Pancreas (tissue), 10 donors: ENCODE results near the gene SORBS2. TPM values are rescaled to one million over a fixed set of nuclear protein-coding genes. Genes with fewer than 3 reads are reported as not detected.

ENCODE experiments used
- ATAC-seq, 4 donors: fragments of 200-7000 bp; cut with Tn5 transposase; one replicate each; pipeline versions ENCODE4 v1.8.0 to v1.9.1; 2020; ENCODE audit warnings: mild to moderate bottlenecking in 4 of 4, moderate library complexity in 4 of 4
- DNase-seq, 6 donors: peaks; one replicate each; pipeline ENCODE4 v3.0.0-alpha.2; 2020
- FAIRE-seq: peaks from 2 replicates; lab custom pipeline; 2012; peaks lifted over from hg19 to GRCh38; lab: Jason Lieb, UNC
- H3K27ac ChIP-seq, 4 donors: fragments of 200-600 bp; sonication (generic); 1 replicate in 3 of 4; 2 replicates in 1 of 4; pipeline versions ENCODE4 v1.5.0 to v1.8.0; 2020
- H3K27me3 ChIP-seq, 4 donors: fragments of 200-600 bp; one replicate each; pipeline ENCODE4 v1.8.0; 2021
- H3K36me3 ChIP-seq, 3 donors: fragments of 200-600 bp; sonication (generic) in 1 of 3; one replicate each; pipeline versions ENCODE4 v1.5.0 to v1.8.0; 2020 to 2021
- H3K4me1 ChIP-seq, 3 donors: fragments of 200-600 bp; one replicate each; pipeline ENCODE4 v1.8.0; 2021
- H3K4me3 ChIP-seq, 4 donors: fragments of 200-600 bp; sonication (generic) in 2 of 4; one replicate each; pipeline versions ENCODE4 v1.5.0 to v1.8.0; 2020 to 2021
- H3K9me3 ChIP-seq, 4 donors: fragments of 200-600 bp; one replicate each; pipeline ENCODE4 v1.8.0; 2021
- whole genome bisulfite sequencing, 2 donors: extraction: QIAGEN DNeasy Blood & Tissue Kit; methylation state at CpG; one replicate each; pipeline ENCODE4 v1.1.7; 2013; 5-methylcytosine and 5-hydroxymethylcytosine counted together
- intact Hi-C, 3 donors: fragments of 100-400 bp; cut with DNase I; formaldehyde crosslinking; loops; one replicate each; pipeline versions ENCODE4 v1.11.1 to v1.14.2; 2022
- polyA plus RNA-seq, 2 donors: library from polyadenylated mRNA; stranded (reverse); fragments of 200-250 nt; gene quantifications; one replicate each; pipeline ENCODE4 v1.2.3, GENCODE V29; 2013
- total RNA-seq, 6 donors: library from RNA; stranded (reverse); fragmentation: NEBNext Ultra II Directional in 4 of 6; extraction: Animal tissue kit (Norgen Biotek cat#: 25700) in 4 of 6; gene quantifications; one replicate each; pipeline versions ENCODE4 v1.2.1 to v1.2.4, GENCODE V29; 2021 to 2023
- TF ChIP-seq, protein P1 (sequence below), 4 donors: fragments of 200-600 bp; sonication (generic) in 3 of 4; IDR thresholded peaks; one replicate each; pipeline versions ENCODE4 v1.5.0 to v1.8.0; 2021; ENCODE audit warnings: antibody characterized with exemption in 4 of 4
- donor health status: healthy with polysubstance abuse.
- donor health status: DM: no; HTN: no; CAD: no; lungs with moderate emphysema.
- donor health status: DM: no; HTN: no; CAD: no.
- donor health status: control.
- donor health status: control.
- donor health status: Bipolar disorder and iron deficiency.
- donor health status: DM: yes; HTN: yes; CAD: no.
- donor health status: DM: no; HTN: no; CAD: no.
- donor health status: DM: no; HTN: no; CAD: no.
- donor health status: DM: yes; HTN: yes; CAD: no.

SORBS2 gene
- total and polyA plus RNA-seq, 8 donors: 61.7 to 245 (median 140) TPM

DNA sequence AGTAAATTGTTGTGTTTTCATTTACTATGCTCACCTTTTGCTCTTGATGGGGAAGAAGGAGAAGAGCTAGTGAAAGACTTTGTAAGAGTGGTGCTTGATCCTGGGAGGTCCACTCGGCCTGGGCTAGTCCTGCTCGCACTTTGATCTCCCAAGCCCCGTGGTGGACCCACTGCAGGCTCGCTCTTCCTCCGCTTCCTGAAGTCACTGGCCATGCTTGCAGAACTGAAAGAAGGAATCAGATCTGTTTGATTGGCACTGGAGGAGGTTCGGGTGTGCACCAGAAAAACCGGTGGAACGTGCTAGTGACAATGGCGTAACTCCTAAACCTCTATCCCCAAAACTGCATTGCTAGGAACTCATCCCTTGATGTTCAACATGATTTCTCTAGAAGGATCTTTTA, 185.2 kb downstream of the SORBS2 start:
- no peak for ATAC-seq
- 90 to 95% methylated on average over 9 of the region's 9 CpGs for WGBS, 2 donors
- Histone ChIP-seq H3K36me3 (peaks cover 0 to 82% (median 6%) of the 10 kb centered on the region in 3 donors), H3K4me1 (no peaks in the 10 kb centered on the region), H3K27me3 (no peaks in the 10 kb centered on the region), H3K4me3 (no peak overlapping the region), H3K27ac (no peak overlapping the region), H3K9me3 (no peaks in the 10 kb centered on the region)
- intact Hi-C loops: no loop called here
- DNase-seq: no peak
- no peak for FAIRE-seq
- TF ChIP-seq, protein P1, sequence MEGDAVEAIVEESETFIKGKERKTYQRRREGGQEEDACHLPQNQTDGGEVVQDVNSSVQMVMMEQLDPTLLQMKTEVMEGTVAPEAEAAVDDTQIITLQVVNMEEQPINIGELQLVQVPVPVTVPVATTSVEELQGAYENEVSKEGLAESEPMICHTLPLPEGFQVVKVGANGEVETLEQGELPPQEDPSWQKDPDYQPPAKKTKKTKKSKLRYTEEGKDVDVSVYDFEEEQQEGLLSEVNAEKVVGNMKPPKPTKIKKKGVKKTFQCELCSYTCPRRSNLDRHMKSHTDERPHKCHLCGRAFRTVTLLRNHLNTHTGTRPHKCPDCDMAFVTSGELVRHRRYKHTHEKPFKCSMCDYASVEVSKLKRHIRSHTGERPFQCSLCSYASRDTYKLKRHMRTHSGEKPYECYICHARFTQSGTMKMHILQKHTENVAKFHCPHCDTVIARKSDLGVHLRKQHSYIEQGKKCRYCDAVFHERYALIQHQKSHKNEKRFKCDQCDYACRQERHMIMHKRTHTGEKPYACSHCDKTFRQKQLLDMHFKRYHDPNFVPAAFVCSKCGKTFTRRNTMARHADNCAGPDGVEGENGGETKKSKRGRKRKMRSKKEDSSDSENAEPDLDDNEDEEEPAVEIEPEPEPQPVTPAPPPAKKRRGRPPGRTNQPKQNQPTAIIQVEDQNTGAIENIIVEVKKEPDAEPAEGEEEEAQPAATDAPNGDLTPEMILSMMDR (IDR thresholded peaks at IDR 0.05): no peak

DNA sequence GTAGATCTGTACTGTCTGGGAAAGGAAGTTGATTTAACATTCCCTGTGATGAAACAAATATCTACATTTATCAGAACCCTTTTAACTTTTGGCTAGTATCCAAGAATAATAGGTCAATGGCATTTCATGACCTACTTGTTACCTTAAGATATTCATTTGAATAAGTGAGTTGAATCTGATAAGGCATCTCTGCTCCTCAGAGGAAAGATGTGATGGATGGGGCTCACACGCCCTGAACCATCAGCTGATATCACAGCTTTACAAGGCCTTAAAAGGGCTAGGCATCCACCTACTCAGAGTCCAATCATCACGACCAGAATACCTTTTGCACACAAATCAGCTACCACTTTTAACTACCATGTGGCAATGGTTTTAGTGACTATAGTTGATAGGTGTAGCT, 186.5 kb downstream of the SORBS2 start:
- intact Hi-C loops: no loop called here
- peak in 2 of 4 donors; percentile 20 to 31 for ATAC-seq

DNA sequence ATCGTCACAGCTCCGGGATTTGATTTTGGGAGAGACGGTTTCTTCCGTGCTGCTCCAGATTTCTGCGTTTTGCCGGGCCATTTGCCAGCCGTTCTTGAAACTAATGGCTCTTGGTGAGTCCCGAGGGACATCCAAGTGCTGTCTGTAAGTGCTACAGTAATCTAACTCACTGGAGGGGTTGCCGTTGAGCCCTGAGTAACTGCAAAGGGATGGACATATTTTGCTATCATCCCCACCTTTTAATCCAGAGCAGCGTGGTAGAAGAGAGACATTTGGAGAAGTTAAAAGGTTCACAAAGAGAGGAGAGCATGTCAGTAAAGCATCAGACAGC, 187.8 kb downstream of the SORBS2 start:
- TF ChIP-seq, protein P1 (IDR thresholded peaks at IDR 0.05): no peak
- Histone ChIP-seq H3K4me3 (no peak overlapping the region), H3K27ac (no peak overlapping the region), H3K9me3 (no peaks in the 10 kb centered on the region), H3K36me3 (peaks cover 0 to 83% (median 19%) of the 10 kb centered on the region in 3 donors), H3K27me3 (no peaks in the 10 kb centered on the region), H3K4me1 (no peaks in the 10 kb centered on the region)
- ATAC-seq: no peak
- 95 to 96% methylated on average over 10 of the region's 10 CpGs for WGBS, 2 donors
- intact Hi-C loops: no loop called here
- DNase-seq: no peak
- no peak for FAIRE-seq

More for the DNA sequence above, 186.5 kb downstream of the SORBS2 start:
- 46 to 52% methylated on average over 2 of the region's 2 CpGs for WGBS, 2 donors
- Histone ChIP-seq H3K4me3 (no peak overlapping the region), H3K9me3 (no peaks in the 10 kb centered on the region), H3K27ac (no peak overlapping the region), H3K4me1 (no peaks in the 10 kb centered on the region), H3K36me3 (peaks cover 0 to 79% (median 10%) of the 10 kb centered on the region in 3 donors), H3K27me3 (no peaks in the 10 kb centered on the region)
- no peak for DNase-seq
- no peak for FAIRE-seq
- TF ChIP-seq, protein P1 (IDR thresholded peaks at IDR 0.05): no peak

DNA sequence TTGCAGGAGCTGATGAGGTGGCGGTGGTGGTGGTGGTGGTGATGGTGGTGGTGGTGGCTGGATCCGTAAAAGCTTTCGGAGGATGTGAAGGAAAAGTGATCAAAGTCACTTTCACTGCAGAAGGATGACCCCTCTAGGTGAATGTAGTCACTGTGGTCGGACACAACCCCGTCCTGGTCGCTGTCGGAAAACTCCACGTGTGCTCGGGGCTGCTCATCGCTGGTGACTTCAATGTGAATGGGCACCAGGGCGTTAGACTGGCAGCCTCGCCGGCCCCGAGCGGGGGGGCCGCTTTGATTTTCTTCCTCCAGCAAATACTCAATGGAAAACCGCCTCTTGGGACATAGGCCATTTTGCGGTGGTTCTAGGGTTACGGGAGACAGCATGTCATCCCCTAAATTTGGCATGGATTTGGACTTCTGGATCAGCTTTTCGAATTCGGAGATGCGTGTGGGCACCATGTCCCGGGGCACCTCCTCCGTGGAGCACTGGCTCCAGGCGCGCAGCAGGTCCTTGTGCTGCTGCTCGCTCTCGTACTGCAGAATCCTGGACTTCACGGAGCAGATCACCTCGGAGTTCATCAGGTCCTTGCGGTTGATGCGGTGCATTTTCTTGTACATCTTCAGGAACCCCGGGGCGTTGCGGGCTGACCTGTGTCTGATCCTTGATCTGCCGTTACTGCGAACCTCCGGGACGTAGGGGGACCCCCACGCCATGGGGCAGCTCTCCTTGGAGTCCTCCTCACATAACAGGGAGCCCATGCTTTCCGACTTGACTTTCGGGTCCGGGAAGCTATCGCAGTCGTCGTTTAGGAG, 188.3 kb downstream of the SORBS2 start:
- DNase-seq (no peak), FAIRE-seq (no peak), ATAC-seq (no peak)
- Histone ChIP-seq H3K4me3 (no peak overlapping the region), H3K36me3 (peaks cover 0 to 83% (median 23%) of the 10 kb centered on the region in 3 donors), H3K9me3 (no peaks in the 10 kb centered on the region), H3K4me1 (no peaks in the 10 kb centered on the region), H3K27me3 (no peaks in the 10 kb centered on the region), H3K27ac (no peak overlapping the region)
- TF ChIP-seq, protein P1 (IDR thresholded peaks at IDR 0.05): no peak
- intact Hi-C loops: no loop called here
- WGBS, 2 donors: 96 to 97% methylated on average over 46 of the region's 46 CpGs

DNA sequence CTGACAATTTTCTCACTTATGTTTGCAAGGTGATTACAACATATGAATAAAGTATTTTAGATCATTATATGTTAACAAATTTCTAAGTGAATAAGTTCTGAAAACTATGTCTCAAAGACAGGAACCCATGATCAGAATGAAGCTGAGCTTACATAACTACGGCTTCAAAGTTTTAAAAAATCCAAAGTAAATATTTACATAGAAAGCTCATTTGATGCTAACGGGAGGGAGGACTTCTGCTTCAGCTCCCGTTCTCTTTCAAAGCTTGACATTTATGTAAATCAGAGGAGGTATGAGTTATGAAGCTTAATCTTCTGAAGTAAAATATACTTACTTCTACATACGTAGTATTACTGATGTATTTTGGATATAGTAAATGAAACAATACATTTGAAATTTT, 203.8 kb downstream of the SORBS2 start:
- Histone ChIP-seq H3K4me3 (no peak overlapping the region), H3K4me1 (no peaks in the 10 kb centered on the region), H3K9me3 (no peaks in the 10 kb centered on the region), H3K27ac (no peak overlapping the region), H3K27me3 (no peaks in the 10 kb centered on the region), H3K36me3 (peaks cover 0 to 83% (median 10%) of the 10 kb centered on the region in 3 donors)
- DNase-seq (no peak), FAIRE-seq (peak; percentile 54), ATAC-seq (peak in 2 of 4 donors; percentile 37 to 39)
- intact Hi-C loops: no loop called here
- TF ChIP-seq, protein P1 (IDR thresholded peaks at IDR 0.05): no peak
- 28 to 31% methylated on average over 4 of the region's 4 CpGs for WGBS, 2 donors
